ENCODE measurements around the gene NINJ2. TPM values are rescaled to one million over a fixed set of nuclear protein-coding genes. Genes with fewer than 3 reads are reported as not detected.

The NINJ2 gene
- total and polyA plus RNA-seq, 10 of the 15 experiments (the other 5 are each of a cell fraction or from before 2014, with no cell fraction given): 8.9 to 51.6 (median 21.3) TPM

GRCh38 chr12:613996-614395 lies 49.2 kb downstream of the NINJ2 start (continued):
- TF ChIP-seq ZBTB11 (CRISPR knock-in tag; IDR thresholded peaks at IDR 0.05): no peak
- no peak for TF ChIP-seq ZNF687 (IDR thresholded peaks at IDR 0.05)
- no peak for TF ChIP-seq ZBTB33 (IDR thresholded peaks at IDR 0.05)
- TF ChIP-seq YBX1 (IDR thresholded peaks at IDR 0.05): no peak
- no peak for TF ChIP-seq PML (IDR thresholded peaks at IDR 0.05; ENCODE audit: low read length)

Data from GM12878 (cell line).